MM.1S (cell line): Measurements from ENCODE around the gene SP3.

ENCODE experiments used
- CTCF ChIP-seq: fragments of 300-600 bp; sonication (generic); IDR thresholded peaks from 2 replicates; pipeline ENCODE4 v1.5.1; 2016; ENCODE audit warnings: antibody characterized with exemption, low read length, mixed read lengths
- EZH2phosphoT487 ChIP-seq: fragments of 300-600 bp; sonication (generic); IDR thresholded peaks from 2 replicates; pipeline ENCODE4 v1.6.1; 2018; ENCODE audit warnings: antibody characterized with exemption, low read length

DNA sequence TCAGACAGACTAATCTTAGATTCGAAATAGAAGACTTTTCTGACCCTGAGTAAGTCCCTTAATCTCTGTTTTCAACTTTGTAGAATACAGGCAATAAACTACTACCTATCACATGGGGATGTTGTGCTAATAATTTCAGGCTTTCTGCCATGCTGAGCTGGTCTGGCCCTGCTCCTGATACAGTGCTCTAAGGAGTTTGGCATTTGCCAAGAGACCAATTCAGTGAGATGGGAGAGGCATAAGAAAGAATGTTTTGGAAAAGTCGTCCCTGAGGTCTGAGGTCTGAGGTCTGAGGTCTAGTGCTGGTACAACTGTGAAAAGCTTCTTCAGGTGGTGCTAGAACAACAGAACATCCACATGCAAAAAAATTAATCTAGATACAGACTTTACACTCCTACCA, 35.9 kb upstream of the SP3 start:
- TF ChIP-seq EZH2phosphoT487 (no peak), CTCF (no peak)
